RWPE1 (cell line): ENCODE measurements around the gene ADGRL3.

Source experiments
- CTCF ChIA-PET: fragments of 350-600 bp; sonication (Branson Sonifier 250); formaldehyde crosslinking; extraction: SDS; loops from one replicate; lab custom pipeline; 2021; lab: Yijun Ruan, JAX
- POLR2A ChIA-PET: fragments of 400-600 bp; formaldehyde crosslinking; extraction: SDS; loops from one replicate; lab custom pipeline; 2020; ENCODE audit warnings: antibody characterized with exemption; ENCODE audit not compliant: low non-redundant PET; lab: Yijun Ruan, JAX
- DNase-seq: peaks from one replicate; pipeline ENCODE4 v3.0.0; 2012; ENCODE audit warnings: low spot score
- H3K27ac ChIP-seq: fragments of 450-650 bp; 2 replicates; pipeline ENCODE4 v1.5.1; 2017
- TF ChIP-seq, protein P1 (sequence below): fragments of 450-650 bp; conservative IDR thresholded peaks from 2 replicates; pipeline ENCODE4 v1.5.1; 2017; ENCODE audit warnings: low read depth, mild to moderate bottlenecking

Gene ADGRL3

DNA sequence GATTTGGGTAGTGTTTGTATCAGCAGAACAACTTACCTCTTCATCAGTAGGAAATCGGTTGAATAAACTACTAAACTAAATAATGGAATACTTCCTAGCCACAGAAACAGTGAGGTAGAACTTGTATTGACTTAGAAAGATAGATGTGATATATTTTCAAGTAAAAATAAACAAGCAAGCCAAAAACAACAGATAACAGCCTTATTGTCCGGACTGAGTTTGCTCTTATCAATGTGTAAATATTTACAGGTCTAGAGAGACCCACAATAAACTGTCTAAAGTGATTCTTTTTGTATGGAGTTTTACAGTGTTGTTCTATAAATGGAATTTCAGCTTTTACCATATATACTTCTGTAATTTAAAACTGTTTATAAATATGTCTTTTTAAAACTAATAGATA, 721.8 kb downstream of the ADGRL3 start:
- POLR2A ChIA-PET = no interaction called here
- H3K27ac ChIP-seq = no peak overlapping the region
- CTCF ChIA-PET = interaction anchor here (0.6 kb wide), 1 partner anchor 439 kb away, joined by 3 read pairs; no protein-coding TSS in a partner anchor
- DNase-seq = no peak
- TF ChIP-seq, protein P1, sequence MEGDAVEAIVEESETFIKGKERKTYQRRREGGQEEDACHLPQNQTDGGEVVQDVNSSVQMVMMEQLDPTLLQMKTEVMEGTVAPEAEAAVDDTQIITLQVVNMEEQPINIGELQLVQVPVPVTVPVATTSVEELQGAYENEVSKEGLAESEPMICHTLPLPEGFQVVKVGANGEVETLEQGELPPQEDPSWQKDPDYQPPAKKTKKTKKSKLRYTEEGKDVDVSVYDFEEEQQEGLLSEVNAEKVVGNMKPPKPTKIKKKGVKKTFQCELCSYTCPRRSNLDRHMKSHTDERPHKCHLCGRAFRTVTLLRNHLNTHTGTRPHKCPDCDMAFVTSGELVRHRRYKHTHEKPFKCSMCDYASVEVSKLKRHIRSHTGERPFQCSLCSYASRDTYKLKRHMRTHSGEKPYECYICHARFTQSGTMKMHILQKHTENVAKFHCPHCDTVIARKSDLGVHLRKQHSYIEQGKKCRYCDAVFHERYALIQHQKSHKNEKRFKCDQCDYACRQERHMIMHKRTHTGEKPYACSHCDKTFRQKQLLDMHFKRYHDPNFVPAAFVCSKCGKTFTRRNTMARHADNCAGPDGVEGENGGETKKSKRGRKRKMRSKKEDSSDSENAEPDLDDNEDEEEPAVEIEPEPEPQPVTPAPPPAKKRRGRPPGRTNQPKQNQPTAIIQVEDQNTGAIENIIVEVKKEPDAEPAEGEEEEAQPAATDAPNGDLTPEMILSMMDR = no peak

DNA sequence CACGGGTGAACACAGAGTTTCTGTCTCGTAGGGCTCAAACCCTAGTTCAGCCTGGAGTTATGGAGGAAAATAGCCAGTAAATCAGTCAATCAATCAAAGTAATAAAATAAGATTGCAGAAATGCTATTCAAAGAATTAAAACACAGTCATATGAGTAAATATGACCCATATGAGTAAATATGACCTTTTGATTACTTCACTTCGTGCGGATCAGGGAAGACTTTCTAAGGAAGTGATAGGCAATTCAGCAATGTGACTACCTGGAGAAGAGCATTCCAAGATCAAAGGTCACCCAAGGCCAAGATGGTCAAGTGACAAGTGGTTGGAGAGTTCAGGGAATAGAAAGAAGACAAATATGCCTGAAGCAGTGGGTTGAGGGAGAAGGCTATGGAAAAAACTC, 722.6 kb downstream of the ADGRL3 start:
- no peak overlapping the region for H3K27ac ChIP-seq
- ChIA-PET POLR2A (no interaction called here), CTCF (no interaction called here)
- peak; percentile 61 for DNase-seq
- TF ChIP-seq, protein P1 = no peak

GRCh38 chr4:61923179-61923578, 723.1 kb downstream of the ADGRL3 start:
- no peak overlapping the region for H3K27ac ChIP-seq
- DNase-seq = peak; percentile 18
- CTCF ChIA-PET = interaction anchor here (0.6 kb wide), 1 partner anchor 34 kb away, joined by 3 read pairs; no protein-coding TSS in a partner anchor
- POLR2A ChIA-PET = no interaction called here
- TF ChIP-seq, protein P1 = no peak

GRCh38 chr4:61924131-61924530, 724.0 kb downstream of the ADGRL3 start:
- H3K27ac ChIP-seq = no peak overlapping the region
- ChIA-PET POLR2A (no interaction called here), CTCF (no interaction called here)
- DNase-seq = no peak
- TF ChIP-seq, protein P1 = no peak

DNA sequence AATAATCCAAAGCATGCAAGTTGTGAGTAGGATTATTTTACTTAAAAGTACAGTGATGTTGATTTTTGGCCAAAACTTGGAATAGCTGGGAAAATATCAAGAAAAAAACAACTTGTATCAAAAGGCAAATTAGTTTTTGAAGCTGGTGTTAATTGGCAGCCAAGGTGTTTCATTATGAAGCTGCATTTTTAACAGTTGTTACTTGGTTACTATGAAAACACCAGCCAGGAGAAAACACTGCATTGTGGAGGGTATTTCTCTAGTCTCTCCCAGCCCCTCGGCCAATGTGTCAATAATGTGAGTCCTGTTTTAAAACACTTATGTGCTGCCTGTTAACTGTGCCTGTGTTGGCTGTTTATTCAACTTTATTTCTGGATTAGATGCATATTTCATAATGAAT, 733.4 kb downstream of the ADGRL3 start:
- TF ChIP-seq, protein P1 = no peak
- CTCF ChIA-PET = no interaction called here
- DNase-seq = no peak
- no peak overlapping the region for H3K27ac ChIP-seq
- POLR2A ChIA-PET = no interaction called here

DNA sequence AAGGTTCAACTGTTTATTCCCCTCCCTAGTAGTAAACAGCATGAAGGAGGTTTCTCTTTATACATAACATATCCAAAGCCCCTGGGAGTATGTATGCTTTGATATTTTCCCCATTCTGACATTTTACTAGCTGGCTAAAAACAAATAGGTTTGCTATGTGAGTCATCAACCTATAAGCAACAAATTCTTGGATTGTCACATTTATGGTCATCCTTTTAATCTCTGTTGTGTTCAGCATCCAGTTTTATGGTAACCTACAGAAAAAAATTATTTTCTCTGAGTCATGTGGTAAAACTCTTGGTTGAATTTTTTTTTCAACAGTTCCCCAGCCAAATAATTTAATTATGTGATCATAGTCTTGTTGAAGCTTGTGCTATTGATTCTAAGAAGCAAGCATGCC, 734.1 kb downstream of the ADGRL3 start:
- POLR2A ChIA-PET = no interaction called here
- TF ChIP-seq, protein P1 = no peak
- CTCF ChIA-PET = interaction anchor here (0.6 kb wide), 1 partner anchor 309 kb away, joined by 3 read pairs; no protein-coding TSS in a partner anchor
- DNase-seq = peak; percentile 4
- no peak overlapping the region for H3K27ac ChIP-seq
